GM19452 (cell line): ENCODE data around the gene GPANK1.

Source experiments
- ATAC-seq: cut with Tn5 transposase; IDR thresholded peaks from one replicate; pipeline ENCODE4 v1.9.1; 2021; ENCODE audit not compliant: unreplicated experiment

The GPANK1 gene

GRCh38 chr6:31663126-31663960 lies 1.5 kb downstream of the GPANK1 start:
- no peak for ATAC-seq

GRCh38 chr6:31662124-31662723 lies 2.6 kb downstream of the GPANK1 start:
- ATAC-seq = no peak

- ATAC-seq = no peak
Measured at GRCh38 chr6:31661262-31662123, 3.3 kb downstream of the GPANK1 start.

- ATAC-seq = no peak
Measured at GRCh38 chr6:31660381-31661261, 4.2 kb downstream of the GPANK1 start, which contains the start of gene C6orf47. Gene C6orf47, minus strand, starts transcription at chr6:31660778. Its CDS starts 831 bp downstream, at chr6:31659947.

GRCh38 chr6:31659649-31660380 lies 5.0 kb downstream of the GPANK1 start:
- no peak for ATAC-seq

- ATAC-seq = no peak
Measured at GRCh38 chr6:31658983-31659648, 5.7 kb downstream of the GPANK1 start.

- ATAC-seq = no peak
Measured at GRCh38 chr6:31658158-31658688, 6.6 kb downstream of the GPANK1 start.

- no peak for ATAC-seq
Measured at GRCh38 chr6:31657406-31658157, 7.2 kb downstream of the GPANK1 start.

GRCh38 chr6:31655349-31656237 lies 9.2 kb downstream of the GPANK1 start, which contains the start of gene APOM:
Gene APOM, plus strand, starts transcription at chr6:31655894. Its CDS starts 73 bp downstream, at chr6:31655967.
- ATAC-seq = no peak

GRCh38 chr6:31654574-31655348 lies 10.0 kb downstream of the GPANK1 start:
- no peak for ATAC-seq

GRCh38 chr6:31652925-31653724 lies 11.7 kb downstream of the GPANK1 start:
- ATAC-seq = peak; percentile 52

GRCh38 chr6:31651602-31652191 lies 13.1 kb downstream of the GPANK1 start:
- ATAC-seq = peak; percentile 19

GRCh38 chr6:31645325-31645724 lies 19.5 kb downstream of the GPANK1 start:
- no peak for ATAC-seq

- ATAC-seq = no peak
Measured at GRCh38 chr6:31643818-31644454, 20.9 kb downstream of the GPANK1 start.
